Lung (tissue), 12 donors: ENCODE results near the gene ISG20. TPM values are rescaled to one million over a fixed set of nuclear protein-coding genes. Genes with fewer than 3 reads are reported as not detected.
A peak's percentile ranks its signal among the peaks of the same experiment; 100 is the strongest.

Experiments used
- ATAC-seq: fragments of 200-7000 bp; cut with Tn5 transposase; one replicate; pipeline ENCODE4 v1.9.1; 2020; ENCODE audit warnings: moderate number of reproducible peaks; ENCODE audit not compliant: insufficient read depth, low FRiP score
- DNase-seq, 3 donors: peaks; one replicate each; pipeline ENCODE4 v3.0.0-alpha.2; 2013 to 2017
- H3K27ac ChIP-seq, 2 donors: one replicate each; pipeline ENCODE4 v1.5.1; 2013; ENCODE audit warnings: mild to moderate bottlenecking in 2 of 2, moderate library complexity in 2 of 2, control low read depth in 1 of 2, inconsistent platforms in 1 of 2, low read depth in 1 of 2, low read length in 1 of 2
- H3K27me3 ChIP-seq, 3 donors: one replicate each; pipeline ENCODE4 v1.5.1; 2013; ENCODE audit warnings: low read length in 2 of 3; ENCODE audit not compliant: control insufficient read depth in 3 of 3, insufficient read depth in 3 of 3
- H3K36me3 ChIP-seq, 4 donors: one replicate each; pipeline ENCODE4 v1.5.1; 2013; ENCODE audit warnings: low read length in 4 of 4, mild to moderate bottlenecking in 1 of 4, moderate library complexity in 1 of 4; ENCODE audit not compliant: control insufficient read depth in 4 of 4, insufficient read depth in 4 of 4
- H3K4me1 ChIP-seq, 5 donors: one replicate each; pipeline ENCODE4 v1.5.1; 2013; ENCODE audit warnings: low read length in 5 of 5, mild to moderate bottlenecking in 2 of 5, moderate library complexity in 1 of 5; ENCODE audit not compliant: control insufficient read depth in 5 of 5, insufficient read depth in 5 of 5
- H3K4me3 ChIP-seq: one replicate; pipeline ENCODE4 v1.5.1; 2013; ENCODE audit warnings: mild to moderate bottlenecking, control low read depth, moderate library complexity
- H3K9ac ChIP-seq, 2 donors: one replicate each; pipeline ENCODE4 v1.5.1; 2013; ENCODE audit warnings: low read length in 2 of 2, control low read depth in 1 of 2; ENCODE audit not compliant: insufficient read depth in 1 of 2
- H3K9me3 ChIP-seq, 4 donors: one replicate each; pipeline ENCODE4 v1.5.1; 2013; ENCODE audit warnings: low read length in 3 of 4, mild to moderate bottlenecking in 1 of 4, moderate library complexity in 1 of 4; ENCODE audit not compliant: control insufficient read depth in 4 of 4, insufficient read depth in 3 of 4
- WGBS, 2 donors: extraction: QIAGEN DNeasy Blood & Tissue Kit; methylation state at CpG; one replicate each; pipeline ENCODE4 v1.1.7; 2013; 5-methylcytosine and 5-hydroxymethylcytosine counted together
- polyA plus RNA-seq, 2 donors: library from polyadenylated mRNA; stranded (reverse); fragments of 200-250 nt; gene quantifications; one replicate each; pipeline ENCODE4 v1.2.1, GENCODE V29; 2013
- total RNA-seq, 2 donors: library from RNA; depleted of rRNA in 1 of 2; stranded (reverse); fragments of >200 nt in 1 of 2; gene quantifications; one replicate each; pipeline ENCODE4 v1.2.1, GENCODE V29; 2014 to 2021
- TF ChIP-seq, protein P1 (sequence below): IDR thresholded peaks from 2 replicates; pipeline ENCODE4 v1.5.1; 2012; ENCODE audit warnings: mild to moderate bottlenecking; ENCODE audit errors: control extremely low read depth, extremely low read depth
- donor health status: control.
- donor health status: control.
- donor health status: Bipolar disorder and iron deficiency.
- donor health status: healthy.
- donor health status: DM: yes; HTN: yes; CAD: no.

The ISG20 gene
- total and polyA plus RNA-seq, 4 donors, result 18.5 to 61.6 (median 46.6) TPM

DNA sequence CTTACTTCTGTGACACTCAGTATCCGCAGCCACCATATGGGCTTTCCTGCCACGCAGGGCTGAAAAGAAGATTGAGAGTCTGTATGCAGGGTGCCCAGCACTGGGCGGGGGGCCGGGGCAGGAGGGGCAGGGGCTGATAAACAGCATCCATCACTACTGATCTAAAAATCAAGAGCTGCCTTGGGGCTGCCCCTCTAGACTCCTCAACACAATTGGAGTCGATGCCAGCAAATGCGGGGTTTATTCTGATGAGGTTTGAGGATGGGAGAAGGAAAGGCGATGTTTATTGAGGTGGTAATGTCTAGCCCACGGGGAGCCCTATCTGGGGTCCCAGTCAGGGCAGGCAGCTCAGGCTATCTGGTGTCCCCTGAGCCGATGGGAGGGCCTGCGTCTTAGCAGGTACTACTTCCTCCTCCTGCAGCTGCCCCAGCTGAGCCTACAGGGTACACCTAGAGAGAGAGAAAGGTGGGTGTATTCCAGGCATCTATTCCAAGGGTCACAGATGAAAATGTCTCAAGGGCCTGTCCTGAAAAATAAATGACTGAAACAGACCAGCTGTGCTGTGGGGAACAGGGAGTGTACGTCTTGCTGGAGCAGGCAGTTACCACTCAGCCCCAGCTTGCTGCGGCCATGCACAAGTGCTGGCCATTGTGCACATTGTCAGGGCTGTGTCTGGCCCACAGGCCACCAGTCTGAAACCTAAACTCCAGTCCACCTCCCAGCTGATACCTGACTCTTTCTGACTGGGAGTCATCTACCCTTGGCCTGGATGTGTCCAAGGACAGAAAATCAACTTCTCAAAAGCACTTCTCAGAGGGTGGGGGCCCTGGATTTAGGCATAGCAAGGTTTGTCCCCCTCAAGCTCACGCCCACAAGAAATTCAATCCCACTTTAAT lies 19.5 kb downstream of the ISG20 start:
- Histone ChIP-seq H3K9ac (no peak overlapping the region), H3K4me3 (no peak overlapping the region), H3K9me3 (peaks cover 0 to 2% (median 0%) of the 10 kb centered on the region in 4 donors), H3K27me3 (no peaks in the 10 kb centered on the region), H3K36me3 (peaks cover 0 to 11% (median 0%) of the 10 kb centered on the region in 4 donors), H3K4me1 (peaks cover 0 to 5% (median 0%) of the 10 kb centered on the region in 5 donors), H3K27ac (no peak overlapping the region)
- no peak for DNase-seq
- ATAC-seq, result no peak
- TF ChIP-seq, protein P1, sequence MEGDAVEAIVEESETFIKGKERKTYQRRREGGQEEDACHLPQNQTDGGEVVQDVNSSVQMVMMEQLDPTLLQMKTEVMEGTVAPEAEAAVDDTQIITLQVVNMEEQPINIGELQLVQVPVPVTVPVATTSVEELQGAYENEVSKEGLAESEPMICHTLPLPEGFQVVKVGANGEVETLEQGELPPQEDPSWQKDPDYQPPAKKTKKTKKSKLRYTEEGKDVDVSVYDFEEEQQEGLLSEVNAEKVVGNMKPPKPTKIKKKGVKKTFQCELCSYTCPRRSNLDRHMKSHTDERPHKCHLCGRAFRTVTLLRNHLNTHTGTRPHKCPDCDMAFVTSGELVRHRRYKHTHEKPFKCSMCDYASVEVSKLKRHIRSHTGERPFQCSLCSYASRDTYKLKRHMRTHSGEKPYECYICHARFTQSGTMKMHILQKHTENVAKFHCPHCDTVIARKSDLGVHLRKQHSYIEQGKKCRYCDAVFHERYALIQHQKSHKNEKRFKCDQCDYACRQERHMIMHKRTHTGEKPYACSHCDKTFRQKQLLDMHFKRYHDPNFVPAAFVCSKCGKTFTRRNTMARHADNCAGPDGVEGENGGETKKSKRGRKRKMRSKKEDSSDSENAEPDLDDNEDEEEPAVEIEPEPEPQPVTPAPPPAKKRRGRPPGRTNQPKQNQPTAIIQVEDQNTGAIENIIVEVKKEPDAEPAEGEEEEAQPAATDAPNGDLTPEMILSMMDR, result no peak
- 81 to 85% methylated on average over 13 of the region's 13 CpGs for WGBS, 2 donors

DNA sequence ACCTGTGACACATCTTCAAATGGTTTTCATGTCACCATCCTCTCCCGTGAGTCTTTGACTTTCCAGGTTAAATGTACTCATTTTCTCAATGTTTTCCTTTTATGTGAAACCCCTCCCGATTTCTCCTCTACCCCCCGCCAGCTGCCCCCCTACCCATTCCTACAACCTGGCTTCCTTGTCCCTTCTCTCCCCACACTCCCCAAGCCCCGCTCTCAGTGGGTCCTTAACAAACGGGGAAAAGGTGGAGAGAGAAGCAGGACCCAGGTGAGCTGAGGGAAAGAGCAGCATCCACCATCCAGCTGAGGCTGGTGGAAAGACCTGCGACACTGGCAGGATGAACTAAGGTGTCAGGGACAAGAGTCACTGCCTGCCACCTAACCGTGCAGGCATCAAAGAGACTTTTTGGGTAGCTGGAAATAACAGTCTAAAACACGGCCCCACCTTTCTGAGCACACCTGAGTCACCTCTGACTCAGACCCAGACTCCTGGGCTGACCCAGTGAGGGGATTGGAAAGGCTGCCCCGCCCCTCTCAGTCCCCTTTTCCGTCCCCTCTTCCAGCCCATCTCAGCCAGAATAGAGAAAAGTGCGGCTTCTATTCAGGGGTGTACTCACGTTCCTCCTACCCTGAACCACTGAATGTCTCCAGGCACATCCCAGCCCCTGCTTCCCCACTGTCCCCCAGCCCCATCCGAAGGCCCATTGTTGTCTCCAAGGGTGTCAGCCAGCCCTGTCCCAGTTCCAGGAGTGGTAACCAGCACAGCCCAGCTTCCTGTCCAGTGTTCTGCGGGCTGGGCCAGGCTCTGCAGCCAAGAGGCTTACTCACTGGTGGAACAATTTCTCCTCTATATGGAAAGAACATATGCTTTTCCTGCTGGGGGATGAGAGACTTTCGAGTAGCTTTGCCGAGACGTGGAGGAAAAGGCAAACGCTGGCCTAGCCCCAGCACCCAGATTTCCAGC lies 20.4 kb downstream of the ISG20 start:
- peak overlapping the region in 1 of 2 donors; percentile 43 for H3K27ac ChIP-seq
- H3K4me1 ChIP-seq, result peaks cover 0 to 5% (median 0%) of the 10 kb centered on the region in 5 donors
- ATAC-seq (no peak), DNase-seq (no peak)
- H3K36me3 ChIP-seq, result peaks cover 0 to 7% (median 0%) of the 10 kb centered on the region in 4 donors
- no peak overlapping the region for H3K9ac ChIP-seq
- H3K4me3 ChIP-seq, result no peak overlapping the region
- no peaks in the 10 kb centered on the region for H3K27me3 ChIP-seq
- 70 to 86% methylated on average over 18 of the region's 18 CpGs for WGBS, 2 donors
- TF ChIP-seq, protein P1, result no peak
- H3K9me3 ChIP-seq, result peaks cover 0 to 2% (median 0%) of the 10 kb centered on the region in 4 donors

DNA sequence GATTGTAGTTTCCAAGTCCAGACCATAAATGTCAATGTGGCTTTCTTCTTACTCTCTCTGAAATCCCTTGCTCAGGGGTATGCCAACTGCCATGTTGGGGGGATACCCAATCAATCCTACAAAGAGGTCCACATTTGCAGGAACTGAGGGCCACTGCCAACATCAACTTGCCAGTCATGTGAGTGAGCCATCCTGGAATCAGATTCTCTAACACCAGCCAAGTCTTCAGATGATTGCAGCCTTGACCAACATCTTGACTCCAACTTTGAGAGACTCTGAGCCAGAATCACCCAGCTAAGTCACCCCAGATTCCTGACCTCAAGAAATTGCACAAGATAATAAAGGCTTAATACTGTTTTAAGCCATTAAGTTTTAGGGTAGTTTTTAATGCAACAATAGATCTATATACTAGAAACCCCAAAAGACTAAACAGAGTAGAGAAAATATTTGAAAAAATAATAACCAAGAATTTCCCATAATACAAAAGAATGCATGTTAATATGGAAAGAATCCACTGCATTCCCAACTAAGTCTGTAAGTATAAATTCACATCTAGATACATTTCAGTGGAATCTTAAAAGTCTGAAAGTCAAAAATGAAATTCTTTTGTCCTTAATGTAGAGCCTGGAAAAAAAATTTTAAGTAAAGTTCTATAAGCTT lies 22.4 kb downstream of the ISG20 start:
- ATAC-seq (no peak), DNase-seq (no peak)
- Histone ChIP-seq H3K4me3 (no peak overlapping the region), H3K9me3 (peaks cover 0 to 2% (median 0%) of the 10 kb centered on the region in 4 donors), H3K9ac (no peak overlapping the region), H3K4me1 (peaks cover 0 to 5% (median 0%) of the 10 kb centered on the region in 5 donors), H3K36me3 (no peaks in the 10 kb centered on the region), H3K27ac (no peak overlapping the region), H3K27me3 (no peaks in the 10 kb centered on the region)
- TF ChIP-seq, protein P1, result no peak
